ENCODE data around the gene WNT9A.

WNT9A gene

DNA sequence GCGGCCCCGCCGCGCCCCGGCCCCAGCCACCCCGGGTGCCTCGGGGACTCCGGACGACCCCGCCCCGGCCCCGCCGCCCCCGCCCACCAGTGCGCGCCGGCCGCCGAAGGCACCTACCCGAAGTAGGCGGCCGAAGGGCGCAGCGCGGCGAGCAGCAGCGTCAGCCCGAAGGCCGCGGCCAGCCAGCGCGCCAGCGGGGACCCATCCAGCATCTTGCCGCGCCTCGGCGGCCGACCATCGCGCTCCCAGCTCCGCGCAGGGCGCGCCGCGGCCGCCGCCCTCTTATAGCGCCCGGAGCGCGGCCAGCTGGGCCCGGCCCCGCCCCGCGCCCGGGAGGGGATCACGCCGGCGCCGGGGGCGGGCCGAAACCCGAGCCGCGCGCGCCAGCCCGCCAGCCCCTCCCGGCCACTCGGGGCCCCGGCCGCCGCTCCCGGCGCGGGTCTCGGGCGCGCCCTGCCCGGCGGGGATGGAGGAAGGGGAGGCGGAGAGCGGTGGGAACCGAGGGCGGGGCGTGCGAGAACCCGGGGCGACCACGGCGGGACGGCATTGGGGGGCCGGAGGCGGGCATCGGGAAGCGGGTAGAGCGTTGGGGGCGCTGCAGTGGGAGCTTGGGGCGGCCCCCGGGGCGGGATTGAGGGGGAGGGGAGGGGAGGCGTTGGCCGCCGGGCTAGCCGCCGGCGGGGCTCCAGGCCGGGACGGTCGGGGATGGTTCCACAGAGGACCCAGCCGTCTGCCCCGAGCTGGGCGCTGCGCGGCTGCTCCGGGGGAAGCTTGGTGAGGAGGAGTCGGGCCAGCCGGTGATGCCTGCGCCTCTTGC is at the start of gene WNT9A:
Gene WNT9A (minus strand): TSS at position 257 of the 817 bp plus-strand sequence. CDS start 45 bp downstream, at position 212.
- no peak for TF ChIP-seq TCF4 (CRISPR knock-in tag; IDR thresholded peaks at IDR 0.05; ENCODE audit: borderline replicate concordance)
- no peak for TF ChIP-seq GLIS3 (CRISPR knock-in tag; IDR thresholded peaks at IDR 0.05)
- TF ChIP-seq, protein P1, sequence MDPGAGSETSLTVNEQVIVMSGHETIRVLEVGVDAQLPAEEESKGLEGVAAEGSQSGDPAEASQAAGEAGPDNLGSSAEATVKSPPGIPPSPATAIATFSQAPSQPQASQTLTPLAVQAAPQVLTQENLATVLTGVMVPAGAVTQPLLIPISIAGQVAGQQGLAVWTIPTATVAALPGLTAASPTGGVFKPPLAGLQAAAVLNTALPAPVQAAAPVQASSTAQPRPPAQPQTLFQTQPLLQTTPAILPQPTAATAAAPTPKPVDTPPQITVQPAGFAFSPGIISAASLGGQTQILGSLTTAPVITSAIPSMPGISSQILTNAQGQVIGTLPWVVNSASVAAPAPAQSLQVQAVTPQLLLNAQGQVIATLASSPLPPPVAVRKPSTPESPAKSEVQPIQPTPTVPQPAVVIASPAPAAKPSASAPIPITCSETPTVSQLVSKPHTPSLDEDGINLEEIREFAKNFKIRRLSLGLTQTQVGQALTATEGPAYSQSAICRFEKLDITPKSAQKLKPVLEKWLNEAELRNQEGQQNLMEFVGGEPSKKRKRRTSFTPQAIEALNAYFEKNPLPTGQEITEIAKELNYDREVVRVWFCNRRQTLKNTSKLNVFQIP (CRISPR knock-in tag; IDR thresholded peaks at IDR 0.05; ENCODE audit: borderline replicate concordance, low read depth): no peak
- TF ChIP-seq SNAI2 (CRISPR knock-in tag; IDR thresholded peaks at IDR 0.05): no peak
- TF ChIP-seq TSHZ2 (CRISPR knock-in tag; IDR thresholded peaks at IDR 0.05): no peak
- TF ChIP-seq ZNF70 (CRISPR knock-in tag; IDR thresholded peaks at IDR 0.05): no peak
- no peak for TF ChIP-seq ISL1 (CRISPR knock-in tag; IDR thresholded peaks at IDR 0.05)
- TF ChIP-seq ZFP30 (CRISPR knock-in tag; IDR thresholded peaks at IDR 0.05): no peak
- TF ChIP-seq ZNF8 (CRISPR knock-in tag; IDR thresholded peaks at IDR 0.05): no peak
- no peak for TF ChIP-seq ZFP3 (CRISPR knock-in tag; IDR thresholded peaks at IDR 0.05)
- ATAC-seq: peak; percentile 16

- ATAC-seq: no peak
- TF ChIP-seq, protein P2, sequence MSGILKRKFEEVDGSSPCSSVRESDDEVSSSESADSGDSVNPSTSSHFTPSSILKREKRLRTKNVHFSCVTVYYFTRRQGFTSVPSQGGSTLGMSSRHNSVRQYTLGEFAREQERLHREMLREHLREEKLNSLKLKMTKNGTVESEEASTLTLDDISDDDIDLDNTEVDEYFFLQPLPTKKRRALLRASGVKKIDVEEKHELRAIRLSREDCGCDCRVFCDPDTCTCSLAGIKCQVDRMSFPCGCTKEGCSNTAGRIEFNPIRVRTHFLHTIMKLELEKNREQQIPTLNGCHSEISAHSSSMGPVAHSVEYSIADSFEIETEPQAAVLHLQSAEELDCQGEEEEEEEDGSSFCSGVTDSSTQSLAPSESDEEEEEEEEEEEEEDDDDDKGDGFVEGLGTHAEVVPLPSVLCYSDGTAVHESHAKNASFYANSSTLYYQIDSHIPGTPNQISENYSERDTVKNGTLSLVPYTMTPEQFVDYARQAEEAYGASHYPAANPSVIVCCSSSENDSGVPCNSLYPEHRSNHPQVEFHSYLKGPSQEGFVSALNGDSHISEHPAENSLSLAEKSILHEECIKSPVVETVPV (CRISPR knock-in tag; IDR thresholded peaks at IDR 0.05): no peak
- TF ChIP-seq GLIS3 (CRISPR knock-in tag; IDR thresholded peaks at IDR 0.05): no peak
- TF ChIP-seq ZFP3 (CRISPR knock-in tag; IDR thresholded peaks at IDR 0.05): no peak
- no peak for TF ChIP-seq ESRRG (CRISPR knock-in tag; IDR thresholded peaks at IDR 0.05)
- TF ChIP-seq, protein P3, sequence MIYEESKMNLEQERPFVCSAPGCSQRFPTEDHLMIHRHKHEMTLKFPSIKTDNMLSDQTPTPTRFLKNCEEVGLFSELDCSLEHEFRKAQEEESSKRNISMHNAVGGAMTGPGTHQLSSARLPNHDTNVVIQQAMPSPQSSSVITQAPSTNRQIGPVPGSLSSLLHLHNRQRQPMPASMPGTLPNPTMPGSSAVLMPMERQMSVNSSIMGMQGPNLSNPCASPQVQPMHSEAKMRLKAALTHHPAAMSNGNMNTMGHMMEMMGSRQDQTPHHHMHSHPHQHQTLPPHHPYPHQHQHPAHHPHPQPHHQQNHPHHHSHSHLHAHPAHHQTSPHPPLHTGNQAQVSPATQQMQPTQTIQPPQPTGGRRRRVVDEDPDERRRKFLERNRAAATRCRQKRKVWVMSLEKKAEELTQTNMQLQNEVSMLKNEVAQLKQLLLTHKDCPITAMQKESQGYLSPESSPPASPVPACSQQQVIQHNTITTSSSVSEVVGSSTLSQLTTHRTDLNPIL (CRISPR knock-in tag; IDR thresholded peaks at IDR 0.05; ENCODE audit: low read depth): no peak
- TF ChIP-seq ZC3H10 (CRISPR knock-in tag; IDR thresholded peaks at IDR 0.05): no peak
- TF ChIP-seq SNAI2 (CRISPR knock-in tag; IDR thresholded peaks at IDR 0.05): no peak
- no peak for TF ChIP-seq ZNF70 (CRISPR knock-in tag; IDR thresholded peaks at IDR 0.05)
- TF ChIP-seq, protein P4, sequence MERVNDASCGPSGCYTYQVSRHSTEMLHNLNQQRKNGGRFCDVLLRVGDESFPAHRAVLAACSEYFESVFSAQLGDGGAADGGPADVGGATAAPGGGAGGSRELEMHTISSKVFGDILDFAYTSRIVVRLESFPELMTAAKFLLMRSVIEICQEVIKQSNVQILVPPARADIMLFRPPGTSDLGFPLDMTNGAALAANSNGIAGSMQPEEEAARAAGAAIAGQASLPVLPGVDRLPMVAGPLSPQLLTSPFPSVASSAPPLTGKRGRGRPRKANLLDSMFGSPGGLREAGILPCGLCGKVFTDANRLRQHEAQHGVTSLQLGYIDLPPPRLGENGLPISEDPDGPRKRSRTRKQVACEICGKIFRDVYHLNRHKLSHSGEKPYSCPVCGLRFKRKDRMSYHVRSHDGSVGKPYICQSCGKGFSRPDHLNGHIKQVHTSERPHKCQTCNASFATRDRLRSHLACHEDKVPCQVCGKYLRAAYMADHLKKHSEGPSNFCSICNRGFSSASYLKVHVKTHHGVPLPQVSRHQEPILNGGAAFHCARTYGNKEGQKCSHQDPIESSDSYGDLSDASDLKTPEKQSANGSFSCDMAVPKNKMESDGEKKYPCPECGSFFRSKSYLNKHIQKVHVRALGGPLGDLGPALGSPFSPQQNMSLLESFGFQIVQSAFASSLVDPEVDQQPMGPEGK (CRISPR knock-in tag; IDR thresholded peaks at IDR 0.05; ENCODE audit: borderline replicate concordance): no peak
Observed at GRCh38 chr1:227996187-227996950, 48.6 kb upstream of the WNT9A start.

GRCh38 chr1:227994632-227995300 is 47.0 kb upstream of the WNT9A start:
- TF ChIP-seq ZFP3 (CRISPR knock-in tag; IDR thresholded peaks at IDR 0.05): no peak
- TF ChIP-seq TSHZ2 (CRISPR knock-in tag; IDR thresholded peaks at IDR 0.05): no peak
- TF ChIP-seq TCF4 (CRISPR knock-in tag; IDR thresholded peaks at IDR 0.05; ENCODE audit: borderline replicate concordance): no peak
- TF ChIP-seq RARB (CRISPR knock-in tag; IDR thresholded peaks at IDR 0.05): no peak
- no peak for ATAC-seq
